ENCODE results near the gene GASK1A. TPM values are rescaled to one million over a fixed set of nuclear protein-coding genes. Genes with fewer than 3 reads are reported as not detected.
A peak's percentile ranks its signal among the peaks of the same experiment; 100 is the strongest.

The GASK1A gene
- not detected for total RNA-seq

DNA sequence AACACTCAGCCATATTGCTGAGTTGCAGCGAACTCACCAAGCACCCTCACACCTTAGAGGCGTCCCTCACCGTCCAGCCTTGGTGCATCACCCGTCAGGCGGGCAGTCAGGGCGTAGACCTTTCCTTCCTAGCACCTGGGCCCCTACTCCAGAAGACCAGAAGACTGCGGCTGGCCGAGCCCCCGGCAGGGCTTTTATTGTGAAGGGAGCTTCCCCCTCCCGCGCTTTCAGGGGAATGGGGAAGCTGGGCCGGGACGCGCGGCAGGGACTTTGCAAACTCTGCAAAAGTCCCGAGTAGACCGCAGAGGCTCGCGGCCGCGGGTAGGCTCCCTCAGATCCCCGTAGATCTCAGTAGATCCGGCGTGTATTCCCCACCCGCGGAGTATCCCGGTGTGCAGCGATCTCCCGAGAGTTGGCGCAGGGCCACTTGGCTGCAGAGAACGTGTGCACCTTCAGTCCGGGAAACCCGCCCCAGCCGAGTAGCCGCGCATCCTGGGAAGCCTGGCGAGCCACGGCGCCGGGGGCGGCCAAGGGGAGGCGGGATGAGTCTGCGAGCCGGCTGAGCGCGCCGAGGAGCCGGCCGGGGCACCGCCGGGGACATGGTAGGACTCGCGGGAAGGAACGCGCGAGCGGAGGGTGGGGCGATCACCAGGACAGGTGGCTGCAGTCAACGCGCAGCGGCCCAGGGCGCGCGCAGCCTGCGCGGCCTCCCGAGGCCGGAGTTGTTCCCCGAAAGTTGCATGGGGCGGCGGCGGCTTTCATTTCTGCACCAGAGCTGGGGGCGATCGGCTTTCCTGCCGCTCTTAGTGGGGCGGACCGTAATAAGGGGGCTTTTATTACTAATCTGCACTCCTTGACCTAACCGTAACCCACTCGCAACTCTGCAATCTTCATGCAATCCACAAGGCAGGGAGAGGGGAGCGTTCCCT, at the start of gene GASK1A:
Gene GASK1A, plus strand, starts transcription at position 268 of the 929 bp plus-strand sequence. Its CDS starts 332 bp downstream, at position 600.
- Mint-ChIP-seq H3K27ac (no peak within 1 kb of the TSS), H3K4me3 (peak within 1 kb of the TSS; percentile 38), H3K9me3 (peaks cover 12% of the 10 kb centered on the region), H3K27me3 (peaks cover 46% of the 10 kb centered on the region), H3K4me1 (peaks cover 5% of the 10 kb centered on the region), H3K36me3 (ENCODE audit: low read depth) (peaks cover 3% of the 10 kb centered on the region)
- POLR2A ChIA-PET = no interaction called here
- CTCF ChIA-PET = no interaction called here
- no peak for DNase-seq

DNA sequence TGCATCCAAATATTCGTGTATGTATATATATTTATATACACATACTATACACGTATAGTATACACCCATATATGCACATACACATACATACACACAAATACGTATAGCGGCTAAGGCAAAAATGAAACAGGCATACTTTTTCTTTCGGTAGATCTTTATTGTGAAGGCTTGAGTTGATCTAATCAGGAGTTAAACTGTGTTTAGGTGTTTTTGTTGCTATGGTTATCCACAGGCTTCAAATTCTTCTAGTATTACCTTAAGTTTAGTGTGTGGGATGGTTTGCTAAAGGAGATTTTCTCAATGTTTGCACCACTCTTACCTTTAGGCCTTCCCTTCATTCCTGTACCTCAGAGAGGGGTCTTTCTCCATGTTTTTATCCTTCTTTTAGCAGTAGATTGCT, 45.0 kb upstream of the GASK1A start:
- Mint-ChIP-seq H3K36me3 (ENCODE audit: low read depth) (peaks cover 3% of the 10 kb centered on the region), H3K4me3 (no peak overlapping the region), H3K4me1 (peaks cover 15% of the 10 kb centered on the region), H3K27ac (no peak overlapping the region), H3K27me3 (peaks cover under 1% of the 10 kb centered on the region), H3K9me3 (peaks cover 10% of the 10 kb centered on the region)
- ChIA-PET CTCF (no interaction called here), POLR2A (no interaction called here)
- no peak for DNase-seq

DNA sequence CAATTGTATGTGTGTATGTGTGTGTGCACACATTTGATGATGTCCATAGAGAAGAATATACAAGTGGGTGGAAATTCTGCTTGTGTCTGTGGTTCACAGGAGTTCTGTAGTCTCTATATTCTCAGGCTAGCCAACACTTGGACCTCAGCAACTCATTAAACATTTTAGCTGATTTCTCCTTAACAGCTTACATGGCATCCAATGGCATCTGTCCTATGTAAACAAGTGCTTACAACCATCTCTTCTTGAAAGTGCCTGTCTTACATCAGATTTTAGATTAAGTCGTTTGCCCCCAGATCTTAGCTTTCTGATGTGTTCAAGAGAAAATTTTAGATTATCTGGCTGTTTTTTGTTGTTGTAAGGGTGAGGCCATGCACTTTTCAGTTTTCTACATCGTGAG, 44.2 kb upstream of the GASK1A start:
- Mint-ChIP-seq H3K27ac (no peak overlapping the region), H3K36me3 (ENCODE audit: low read depth) (peaks cover 3% of the 10 kb centered on the region)
- POLR2A ChIA-PET = no interaction called here

DNA sequence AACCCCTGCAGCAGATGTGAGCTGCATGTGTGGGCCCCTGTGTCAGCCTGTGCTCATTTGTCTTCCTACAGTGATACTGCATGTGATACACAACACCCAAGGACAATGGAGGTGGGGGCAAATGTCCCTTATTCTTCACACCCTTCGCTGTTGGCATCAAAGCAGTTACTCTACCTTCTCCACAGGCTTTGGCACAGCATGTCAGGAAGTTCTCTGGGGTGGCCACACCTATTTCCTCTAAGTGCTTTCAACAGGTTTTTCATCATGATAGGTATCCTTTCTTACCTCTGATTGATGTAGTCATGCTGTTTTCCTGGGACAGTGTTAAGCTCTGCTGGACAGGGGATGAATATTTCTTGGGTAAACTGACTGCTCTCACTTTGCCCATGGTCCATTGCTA, 43.6 kb upstream of the GASK1A start:
- peaks cover 15% of the 10 kb centered on the region for H3K4me1 Mint-ChIP-seq
- POLR2A ChIA-PET = no interaction called here
- H3K27me3 Mint-ChIP-seq = no peaks in the 10 kb centered on the region
- no peak overlapping the region for H3K4me3 Mint-ChIP-seq
- no peak overlapping the region for H3K27ac Mint-ChIP-seq
- CTCF ChIA-PET = interaction anchor here (0.6 to 1.1 kb wide), 3 partner anchors 26 to 170 kb away, joined by 3 to 5 read pairs (median 3); no protein-coding TSS in a partner anchor
- DNase-seq = no peak
- peaks cover 10% of the 10 kb centered on the region for H3K9me3 Mint-ChIP-seq
- peaks cover 3% of the 10 kb centered on the region for H3K36me3 Mint-ChIP-seq (ENCODE audit: low read depth)

More for the DNA sequence above, 44.2 kb upstream of the GASK1A start:
- peaks cover 15% of the 10 kb centered on the region for H3K4me1 Mint-ChIP-seq
- no peaks in the 10 kb centered on the region for H3K27me3 Mint-ChIP-seq
- peaks cover 10% of the 10 kb centered on the region for H3K9me3 Mint-ChIP-seq
- DNase-seq = no peak
- CTCF ChIA-PET = interaction anchor here (0.6 to 1.1 kb wide), 3 partner anchors 27 to 171 kb away, joined by 3 to 5 read pairs (median 3); no protein-coding TSS in a partner anchor
- H3K4me3 Mint-ChIP-seq = no peak overlapping the region

DNA sequence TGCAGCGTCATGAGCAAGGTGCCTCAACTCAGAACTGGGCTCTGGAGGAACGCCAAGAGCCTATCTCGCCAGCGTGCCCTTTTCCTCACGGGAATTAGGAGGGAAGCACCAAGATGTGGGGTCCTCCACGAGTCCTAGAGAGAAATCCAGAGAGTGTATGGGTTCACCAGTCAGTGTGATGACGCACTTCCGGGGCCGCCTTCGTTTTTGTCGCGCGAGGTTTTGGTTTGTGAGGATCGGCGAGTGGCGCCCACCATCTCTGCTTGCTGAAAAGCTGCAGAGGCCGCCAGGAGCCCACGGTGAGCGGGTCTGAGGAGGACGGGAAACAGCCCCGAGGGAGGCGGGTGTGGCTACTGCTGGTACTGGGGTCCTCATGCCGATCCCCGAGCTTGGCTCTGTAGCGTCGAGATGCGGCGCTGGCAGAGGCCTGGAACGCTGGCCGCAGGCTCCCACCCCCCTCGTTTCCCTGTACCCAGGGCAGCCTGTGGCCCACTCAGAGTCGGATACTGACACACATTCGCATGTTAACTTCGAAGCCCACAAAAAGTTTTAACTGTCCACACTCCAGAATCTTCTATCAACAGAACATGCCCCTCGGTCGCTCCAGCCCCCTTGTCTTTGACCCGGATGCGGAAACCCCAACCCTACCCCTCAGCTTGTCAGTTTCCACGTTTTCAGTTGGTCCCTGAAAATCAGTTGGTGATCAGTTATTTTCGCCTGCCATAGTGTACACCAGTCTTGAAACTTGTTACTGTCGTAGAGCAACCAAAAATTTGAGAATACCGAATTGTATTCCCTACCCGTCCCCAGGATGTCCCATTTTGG, 42.7 kb upstream of the GASK1A start:
- peaks cover 10% of the 10 kb centered on the region for H3K9me3 Mint-ChIP-seq
- no peak overlapping the region for H3K4me3 Mint-ChIP-seq
- H3K27ac Mint-ChIP-seq = no peak overlapping the region
- POLR2A ChIA-PET = no interaction called here
- no peak for DNase-seq
- peaks cover 15% of the 10 kb centered on the region for H3K4me1 Mint-ChIP-seq
- peaks cover 3% of the 10 kb centered on the region for H3K36me3 Mint-ChIP-seq (ENCODE audit: low read depth)
- CTCF ChIA-PET = no interaction called here
- no peaks in the 10 kb centered on the region for H3K27me3 Mint-ChIP-seq

DNA sequence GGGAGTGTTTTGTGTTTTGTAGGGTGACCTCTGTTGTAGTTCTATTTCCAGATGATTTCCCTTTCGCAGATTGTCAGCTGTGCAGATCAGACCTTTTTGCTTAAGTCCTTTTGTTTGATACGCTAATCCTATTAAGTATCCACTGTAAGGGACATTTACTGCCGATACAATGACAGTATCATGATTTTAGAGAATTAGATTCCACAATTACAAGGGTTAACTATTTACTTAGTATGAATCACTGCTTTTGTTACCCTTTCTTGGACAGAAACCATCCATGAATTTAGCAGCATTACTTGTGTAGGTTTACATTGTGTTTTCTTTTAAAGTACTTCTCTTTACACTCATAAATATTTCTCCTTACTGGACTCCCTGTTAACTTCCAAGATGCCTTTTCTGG, 41.8 kb upstream of the GASK1A start:
- H3K9me3 Mint-ChIP-seq = peaks cover 10% of the 10 kb centered on the region
- peaks cover 3% of the 10 kb centered on the region for H3K36me3 Mint-ChIP-seq (ENCODE audit: low read depth)
- ChIA-PET CTCF (no interaction called here), POLR2A (interaction anchor here (0.9 kb wide), 1 partner anchor 21 kb away, joined by 4 read pairs; no protein-coding TSS in a partner anchor)
- no peak overlapping the region for H3K4me3 Mint-ChIP-seq
- H3K4me1 Mint-ChIP-seq = peaks cover 15% of the 10 kb centered on the region
- no peak for DNase-seq
- no peaks in the 10 kb centered on the region for H3K27me3 Mint-ChIP-seq
- no peak overlapping the region for H3K27ac Mint-ChIP-seq

DNA sequence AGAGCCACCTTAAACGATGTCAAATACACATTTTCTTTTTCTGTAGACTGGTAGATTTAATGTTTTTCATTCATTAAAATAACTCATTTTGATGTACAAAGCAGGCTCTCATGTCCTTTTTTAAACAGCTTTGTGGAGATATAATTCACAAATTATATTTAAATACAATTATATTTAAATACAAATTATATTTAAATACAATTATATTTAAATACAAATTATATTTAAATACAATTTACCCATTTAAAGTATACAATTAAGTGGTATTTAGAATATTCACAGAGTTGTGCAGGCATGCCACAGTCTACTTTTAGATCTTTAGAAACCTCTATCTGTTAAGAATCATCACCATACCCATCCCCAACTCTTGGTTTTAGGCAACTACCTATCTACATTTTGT, 36.4 kb upstream of the GASK1A start:
- Mint-ChIP-seq H3K9me3 (peaks cover 2% of the 10 kb centered on the region), H3K27ac (no peak overlapping the region), H3K4me1 (peaks cover 10% of the 10 kb centered on the region), H3K4me3 (no peak overlapping the region), H3K27me3 (no peaks in the 10 kb centered on the region), H3K36me3 (ENCODE audit: low read depth) (peaks cover 3% of the 10 kb centered on the region)
- DNase-seq = no peak
- POLR2A ChIA-PET = no interaction called here
- CTCF ChIA-PET = interaction anchor here (1.2 kb wide), 1 partner anchor 111 kb away, joined by 3 read pairs; no protein-coding TSS in a partner anchor

DNA sequence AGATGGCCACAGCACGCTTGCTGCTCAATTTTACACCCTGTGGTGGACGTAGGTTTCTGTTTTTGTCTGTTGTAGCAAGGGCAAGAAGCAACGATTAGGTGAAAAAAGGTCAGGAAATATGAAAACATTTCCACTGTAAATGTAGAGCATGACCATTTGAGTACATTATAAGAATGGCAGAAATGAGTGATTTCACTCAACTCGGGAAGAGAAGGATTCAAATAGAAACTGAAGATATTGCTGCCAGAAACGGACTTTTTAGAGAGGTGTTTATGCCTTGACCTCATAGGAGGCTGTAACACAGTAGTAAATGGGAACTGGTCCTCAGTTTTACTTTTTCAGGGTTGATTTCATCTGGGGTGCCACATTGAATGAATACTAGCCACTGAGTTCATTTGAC, 33.1 kb upstream of the GASK1A start:
- Mint-ChIP-seq H3K4me1 (peaks cover 16% of the 10 kb centered on the region), H3K36me3 (ENCODE audit: low read depth) (peaks cover 3% of the 10 kb centered on the region), H3K4me3 (no peak overlapping the region), H3K27ac (peak overlapping the region; percentile 13), H3K9me3 (peaks cover 2% of the 10 kb centered on the region), H3K27me3 (no peaks in the 10 kb centered on the region)
- ChIA-PET POLR2A (no interaction called here), CTCF (interaction anchor here (0.6 kb wide), 1 partner anchor 16 kb away, joined by 3 read pairs; no protein-coding TSS in a partner anchor)
- DNase-seq = no peak

DNA sequence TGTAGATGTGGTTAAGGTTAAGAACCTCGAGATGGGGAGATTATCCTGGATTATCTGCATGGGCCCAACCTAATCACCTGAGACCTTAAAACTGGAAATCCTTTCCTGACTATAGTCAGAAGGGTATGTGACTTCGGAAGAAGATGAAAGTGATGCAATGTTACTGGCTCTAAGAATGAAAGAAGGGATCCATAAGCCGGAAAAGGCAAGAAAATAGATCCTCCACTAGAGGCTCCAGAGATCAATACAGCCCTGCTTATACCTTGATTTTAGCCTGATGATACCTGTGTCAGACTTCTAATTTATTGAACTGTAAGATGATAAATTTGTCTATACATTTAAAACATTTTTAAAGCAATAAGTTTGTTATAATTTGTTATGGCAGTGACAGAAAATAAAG, 21.5 kb upstream of the GASK1A start:
- ChIA-PET CTCF (no interaction called here), POLR2A (no interaction called here)
- DNase-seq = no peak
- Mint-ChIP-seq H3K27me3 (peaks cover 5% of the 10 kb centered on the region), H3K4me3 (no peak overlapping the region), H3K27ac (no peak overlapping the region), H3K9me3 (peaks cover 3% of the 10 kb centered on the region), H3K4me1 (no peaks in the 10 kb centered on the region), H3K36me3 (ENCODE audit: low read depth) (no peaks in the 10 kb centered on the region)

DNA sequence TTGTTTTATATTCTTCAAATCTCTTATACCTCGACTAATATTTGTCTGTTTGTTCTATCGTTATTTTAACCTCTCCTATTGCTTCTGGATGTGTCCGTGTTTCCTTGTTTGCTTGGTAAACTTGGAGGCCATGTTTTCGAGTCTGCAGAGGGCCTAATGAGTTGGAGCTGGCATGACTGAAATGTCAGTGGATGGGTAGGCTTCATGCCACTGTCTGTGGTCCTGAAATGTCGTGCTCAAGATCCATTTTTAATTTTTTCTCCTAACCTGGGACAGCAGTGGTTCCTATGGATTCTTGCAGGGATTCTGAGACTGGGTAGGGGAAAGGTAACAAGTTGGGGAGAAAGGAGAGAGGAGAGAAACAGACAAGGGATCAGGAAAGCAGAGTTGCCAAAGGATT, 18.8 kb upstream of the GASK1A start:
- Mint-ChIP-seq H3K4me1 (no peaks in the 10 kb centered on the region), H3K4me3 (no peak overlapping the region), H3K9me3 (peaks cover 3% of the 10 kb centered on the region), H3K27me3 (peaks cover 5% of the 10 kb centered on the region), H3K36me3 (ENCODE audit: low read depth) (no peaks in the 10 kb centered on the region), H3K27ac (no peak overlapping the region)
- CTCF ChIA-PET = interaction anchor here (1.0 kb wide), 1 partner anchor 10 kb away, joined by 3 read pairs; no protein-coding TSS in a partner anchor
- DNase-seq = no peak
- POLR2A ChIA-PET = no interaction called here

DNA sequence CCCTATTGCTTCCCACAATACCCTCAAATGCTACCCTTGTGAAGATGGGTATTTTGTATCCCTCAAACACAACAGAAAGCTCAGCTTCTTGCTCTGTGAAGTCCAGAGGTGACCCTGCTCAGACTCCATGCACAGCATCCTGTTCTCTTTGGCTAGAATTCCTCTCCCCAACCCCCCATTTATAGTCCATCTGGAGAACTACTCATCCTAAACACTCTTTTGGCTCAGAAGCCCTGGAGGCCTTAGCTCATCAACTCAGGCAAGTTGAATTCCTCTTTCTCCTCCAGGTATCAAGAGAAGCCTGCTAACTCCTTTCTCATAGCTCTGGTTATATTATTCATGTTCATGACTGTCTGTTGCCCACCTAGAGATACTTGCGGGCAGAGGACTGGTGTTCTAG, 18.3 kb upstream of the GASK1A start:
- H3K27ac Mint-ChIP-seq = no peak overlapping the region
- ChIA-PET CTCF (interaction anchor here (1.0 to 1.8 kb wide), 5 partner anchors 9 to 542 kb away, joined by 3 to 9 read pairs (median 4); no protein-coding TSS in a partner anchor), POLR2A (no interaction called here)
- H3K4me1 Mint-ChIP-seq = no peaks in the 10 kb centered on the region
- no peak overlapping the region for H3K4me3 Mint-ChIP-seq
- H3K36me3 Mint-ChIP-seq (ENCODE audit: low read depth) = no peaks in the 10 kb centered on the region
- no peak for DNase-seq
- H3K27me3 Mint-ChIP-seq = peaks cover 5% of the 10 kb centered on the region
- H3K9me3 Mint-ChIP-seq = peaks cover 3% of the 10 kb centered on the region

DNA sequence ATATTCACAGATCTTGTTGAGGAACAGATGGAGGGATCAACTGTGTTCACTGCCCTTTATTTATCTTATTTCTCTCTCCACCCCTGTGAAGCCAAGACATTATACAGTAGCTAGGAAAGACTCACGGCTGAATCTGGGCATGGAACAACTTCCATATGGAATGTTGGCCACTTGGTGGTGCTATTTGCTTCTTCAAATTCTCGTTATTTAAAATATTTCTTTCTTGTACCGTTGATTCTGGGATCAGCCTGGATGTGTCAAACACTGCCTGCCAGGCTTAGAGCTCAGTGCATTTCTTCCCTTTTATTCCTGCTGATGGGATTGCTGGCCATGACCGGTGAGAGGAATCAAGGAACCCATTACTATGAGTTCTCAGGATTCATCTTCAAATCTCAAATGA, 17.5 kb upstream of the GASK1A start:
- ChIA-PET CTCF (interaction anchor here (0.6 to 1.8 kb wide), 10 partner anchors 10 to 541 kb away, joined by 3 to 9 read pairs (median 4); no protein-coding TSS in a partner anchor), POLR2A (no interaction called here)
- Mint-ChIP-seq H3K27me3 (peaks cover 5% of the 10 kb centered on the region), H3K4me1 (no peaks in the 10 kb centered on the region), H3K27ac (no peak overlapping the region), H3K36me3 (ENCODE audit: low read depth) (no peaks in the 10 kb centered on the region), H3K4me3 (no peak overlapping the region), H3K9me3 (peaks cover 3% of the 10 kb centered on the region)
- DNase-seq = no peak

DNA sequence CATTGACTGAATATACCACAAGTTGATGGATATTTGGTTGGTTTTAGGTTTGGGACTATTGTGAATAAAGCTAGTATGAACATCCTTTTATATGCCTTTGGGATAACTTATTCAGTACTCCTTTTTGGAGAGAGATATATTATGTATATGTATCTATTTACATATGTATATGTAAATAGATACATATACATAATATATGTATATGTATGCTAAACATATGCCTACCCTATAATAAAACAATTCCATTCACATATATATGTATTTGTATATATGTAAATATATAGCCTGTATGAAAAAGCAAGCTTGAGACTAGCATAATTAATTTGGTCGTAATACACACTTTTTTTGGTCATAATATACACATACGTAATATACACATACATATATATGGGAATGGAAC, 15.8 kb upstream of the GASK1A start:
- H3K9me3 Mint-ChIP-seq = no peaks in the 10 kb centered on the region
- no peaks in the 10 kb centered on the region for H3K4me1 Mint-ChIP-seq
- no peak overlapping the region for H3K4me3 Mint-ChIP-seq
- no peak for DNase-seq
- no peaks in the 10 kb centered on the region for H3K36me3 Mint-ChIP-seq (ENCODE audit: low read depth)
- H3K27ac Mint-ChIP-seq = no peak overlapping the region
- CTCF ChIA-PET = no interaction called here
- H3K27me3 Mint-ChIP-seq = peaks cover 5% of the 10 kb centered on the region
- POLR2A ChIA-PET = no interaction called here
